Putamen (tissue), 1 donor: Measurements from ENCODE around the gene ADAM15.

ENCODE experiments used
- DNase-seq: peaks from one replicate; pipeline ENCODE4 v3.0.0-alpha.2; 2016; ENCODE audit warnings: low spot score

Gene ADAM15

DNA sequence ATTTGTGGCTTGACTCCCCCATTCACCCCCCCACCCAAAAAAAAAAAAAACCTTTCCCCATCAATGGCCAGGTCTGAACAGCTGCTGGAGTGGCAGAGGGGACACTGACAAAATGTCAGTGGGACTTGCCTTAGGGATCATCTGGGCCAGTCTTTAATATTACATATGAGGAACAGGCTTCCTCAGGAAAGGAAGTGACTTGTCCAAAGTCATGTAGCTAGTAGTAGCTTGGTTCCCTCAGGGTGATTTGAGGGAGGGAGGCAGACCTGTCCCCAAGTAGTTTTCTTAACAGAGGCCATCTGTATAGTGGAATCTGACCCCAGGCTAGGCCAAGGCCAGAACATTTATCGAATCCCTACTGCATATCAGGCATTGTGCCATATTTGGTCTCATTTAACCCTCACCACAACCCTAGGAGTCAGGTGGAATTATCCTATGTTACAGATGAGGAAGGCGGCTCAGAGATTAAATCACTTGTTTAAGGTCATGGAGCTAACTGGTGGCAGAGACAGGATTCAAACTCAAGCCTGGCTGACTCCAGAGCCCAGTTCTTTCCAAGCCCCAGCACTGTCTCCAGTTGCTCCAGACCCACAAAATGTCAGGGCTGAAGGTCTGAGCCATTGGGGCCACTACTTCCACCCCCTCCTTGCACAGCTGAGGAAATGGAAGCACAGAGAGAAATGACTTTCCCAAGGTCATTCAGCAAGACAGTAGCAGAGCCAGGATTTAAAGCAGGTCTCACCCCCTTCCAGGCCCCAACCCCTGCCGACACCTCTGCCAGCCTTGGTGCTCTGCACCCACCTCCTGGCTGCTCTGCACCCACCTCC lies 38.1 kb upstream of the ADAM15 start:
- DNase-seq = no peak

DNA sequence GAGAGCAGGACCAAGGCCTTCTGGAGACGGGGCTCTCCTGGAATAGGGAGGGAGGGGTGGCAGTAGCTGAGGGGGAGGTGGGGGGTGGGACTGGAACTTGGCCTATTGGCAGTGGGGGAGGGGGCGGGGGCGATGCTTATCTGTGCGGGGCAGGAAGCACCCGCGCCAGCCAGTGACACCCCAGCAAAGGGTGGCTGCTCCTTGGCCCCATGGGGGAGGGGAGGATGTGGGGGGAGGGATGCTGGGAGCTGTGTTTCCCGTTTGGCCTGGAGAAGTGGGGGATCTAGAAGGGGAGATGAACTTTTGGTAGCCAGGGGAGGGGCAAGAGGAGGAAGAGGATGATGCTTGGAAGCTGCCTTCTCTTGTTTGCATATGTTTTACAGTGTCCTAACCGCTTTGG lies 37.5 kb upstream of the ADAM15 start:
- DNase-seq = no peak

DNA sequence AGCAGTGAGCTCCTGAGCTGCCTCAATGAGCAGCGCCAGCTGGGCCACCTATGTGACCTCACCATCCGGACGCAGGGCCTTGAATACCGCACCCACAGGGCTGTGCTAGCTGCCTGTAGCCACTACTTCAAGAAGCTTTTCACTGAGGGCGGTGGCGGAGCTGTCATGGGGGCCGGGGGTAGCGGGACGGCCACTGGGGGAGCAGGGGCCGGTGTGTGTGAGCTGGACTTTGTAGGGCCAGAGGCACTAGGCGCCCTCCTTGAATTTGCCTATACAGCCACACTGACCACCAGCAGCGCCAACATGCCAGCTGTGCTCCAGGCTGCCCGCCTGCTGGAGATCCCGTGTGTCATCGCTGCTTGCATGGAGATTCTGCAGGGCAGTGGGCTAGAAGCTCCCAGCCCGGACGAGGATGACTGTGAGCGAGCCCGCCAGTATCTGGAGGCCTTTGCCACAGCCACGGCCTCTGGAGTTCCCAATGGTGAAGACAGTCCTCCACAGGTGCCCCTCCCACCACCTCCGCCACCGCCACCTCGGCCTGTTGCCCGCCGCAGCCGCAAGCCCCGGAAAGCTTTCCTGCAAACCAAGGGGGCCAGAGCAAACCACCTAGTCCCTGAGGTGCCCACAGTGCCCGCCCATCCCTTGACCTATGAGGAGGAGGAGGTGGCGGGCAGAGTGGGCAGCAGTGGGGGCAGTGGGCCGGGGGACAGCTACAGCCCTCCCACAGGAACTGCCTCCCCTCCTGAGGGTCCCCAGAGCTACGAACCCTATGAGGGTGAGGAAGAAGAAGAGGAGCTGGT lies 36.2 kb upstream of the ADAM15 start:
- no peak for DNase-seq

DNA sequence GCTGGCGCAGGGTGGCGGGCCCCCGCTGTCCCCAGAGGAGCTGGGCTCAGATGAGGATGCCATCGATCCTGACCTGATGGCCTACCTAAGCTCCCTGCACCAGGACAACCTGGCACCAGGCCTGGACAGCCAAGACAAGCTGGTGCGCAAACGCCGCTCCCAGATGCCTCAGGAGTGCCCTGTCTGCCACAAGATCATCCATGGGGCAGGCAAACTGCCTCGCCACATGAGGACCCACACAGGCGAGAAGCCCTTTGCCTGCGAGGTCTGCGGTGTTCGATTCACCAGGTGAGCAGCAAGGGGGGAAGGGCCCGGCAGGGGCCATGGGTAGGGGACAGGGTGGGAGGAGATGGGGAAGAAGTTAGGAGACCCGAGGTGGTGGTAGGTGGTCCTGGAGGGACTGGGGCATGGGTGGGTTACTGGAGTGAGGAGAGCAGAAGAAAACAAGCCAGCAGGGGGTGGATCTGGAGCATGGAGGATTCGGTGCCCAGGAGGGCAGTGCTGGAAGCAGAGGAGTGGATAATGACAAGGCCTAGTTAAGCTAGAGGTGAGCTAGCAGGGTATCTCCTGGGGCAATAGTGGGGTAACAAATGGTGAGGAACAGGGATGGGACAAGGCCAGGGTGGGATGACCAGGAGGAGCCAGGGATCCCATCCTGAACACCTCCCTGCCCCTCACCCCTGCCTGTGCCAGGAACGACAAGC lies 35.4 kb upstream of the ADAM15 start:
- DNase-seq = no peak

DNA sequence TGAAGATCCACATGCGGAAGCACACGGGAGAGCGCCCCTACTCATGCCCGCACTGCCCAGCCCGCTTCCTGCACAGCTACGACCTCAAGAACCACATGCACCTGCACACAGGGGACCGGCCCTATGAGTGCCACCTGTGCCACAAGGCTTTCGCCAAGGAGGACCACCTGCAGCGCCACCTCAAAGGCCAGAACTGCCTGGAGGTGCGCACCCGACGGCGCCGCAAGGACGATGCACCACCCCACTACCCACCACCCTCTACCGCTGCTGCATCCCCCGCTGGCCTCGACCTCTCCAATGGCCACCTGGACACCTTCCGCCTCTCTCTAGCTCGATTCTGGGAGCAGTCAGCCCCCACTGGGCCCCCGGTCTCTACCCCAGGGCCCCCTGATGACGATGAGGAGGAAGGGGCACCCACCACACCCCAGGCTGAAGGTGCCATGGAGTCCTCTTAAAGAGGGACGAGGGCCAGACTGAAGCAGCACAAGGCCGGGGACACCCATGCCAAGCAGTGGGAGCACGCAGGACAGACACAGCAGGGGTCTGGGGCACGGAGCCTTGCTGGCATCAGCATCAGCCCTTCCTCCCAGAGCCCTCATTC lies 34.8 kb upstream of the ADAM15 start:
- no peak for DNase-seq

DNA sequence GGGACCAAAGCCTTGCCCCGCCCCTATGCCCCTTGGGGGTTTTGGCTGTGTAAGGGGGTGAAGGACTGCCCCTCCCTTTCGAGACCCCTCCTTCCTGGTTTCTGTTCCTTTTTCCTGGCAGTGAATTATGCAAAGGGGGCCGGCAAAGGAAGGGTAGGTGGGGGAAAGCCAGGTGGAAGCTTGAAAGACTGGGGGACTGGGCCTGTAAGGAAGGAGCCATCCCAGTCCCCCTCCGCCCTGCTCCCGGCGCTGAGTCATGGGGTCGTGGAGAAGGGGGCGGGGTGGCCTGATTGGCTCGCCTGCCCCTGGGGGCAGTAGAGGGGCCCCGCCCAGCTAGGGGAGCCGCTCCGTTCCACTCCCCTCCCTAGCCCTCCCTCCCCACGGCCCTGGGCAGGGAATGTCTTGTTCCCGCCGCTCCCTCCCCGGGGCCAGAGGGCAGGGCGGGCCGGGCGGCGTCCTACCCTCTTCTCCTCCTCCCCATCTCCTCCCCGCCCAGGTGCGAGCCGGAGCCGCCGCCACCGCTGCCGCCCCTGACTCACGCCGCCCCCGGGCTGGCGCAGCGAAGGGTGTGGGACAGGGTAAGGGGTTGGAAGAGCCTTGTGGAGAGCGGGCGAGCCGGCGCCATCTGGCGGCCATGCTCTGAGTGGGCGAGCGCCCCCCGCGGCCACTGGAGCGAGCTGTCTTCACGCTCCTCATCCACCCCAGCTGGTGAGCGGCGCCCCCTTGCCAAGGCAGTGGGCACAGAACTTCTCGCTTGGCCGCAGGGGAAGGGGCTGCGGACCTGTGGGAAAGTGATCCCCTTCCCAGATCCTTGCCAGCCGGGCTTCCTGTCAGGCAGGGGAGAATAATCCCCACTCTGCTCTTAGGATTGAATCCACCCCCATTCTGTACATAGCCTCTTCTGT lies 33.8 kb upstream of the ADAM15 start:
- DNase-seq = peak; percentile 85

DNA sequence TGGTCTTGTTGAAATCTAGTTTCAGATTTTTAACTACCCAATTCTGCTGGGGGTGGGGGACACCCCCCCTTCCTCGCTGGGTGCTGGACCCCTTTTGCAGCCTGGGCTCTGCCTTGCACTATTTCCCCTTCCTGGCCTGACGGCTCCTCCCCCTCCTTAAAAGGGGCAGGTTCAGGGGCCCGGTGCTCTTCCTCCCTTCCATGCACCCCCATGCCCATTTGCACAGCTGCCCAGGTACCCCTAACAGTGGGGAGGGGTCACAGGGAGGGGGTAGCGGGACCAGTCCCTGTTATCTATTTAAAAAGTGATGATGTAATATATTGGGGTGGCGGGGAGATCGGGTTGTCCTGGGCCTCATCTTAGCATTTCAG lies 33.2 kb upstream of the ADAM15 start:
- no peak for DNase-seq

DNA sequence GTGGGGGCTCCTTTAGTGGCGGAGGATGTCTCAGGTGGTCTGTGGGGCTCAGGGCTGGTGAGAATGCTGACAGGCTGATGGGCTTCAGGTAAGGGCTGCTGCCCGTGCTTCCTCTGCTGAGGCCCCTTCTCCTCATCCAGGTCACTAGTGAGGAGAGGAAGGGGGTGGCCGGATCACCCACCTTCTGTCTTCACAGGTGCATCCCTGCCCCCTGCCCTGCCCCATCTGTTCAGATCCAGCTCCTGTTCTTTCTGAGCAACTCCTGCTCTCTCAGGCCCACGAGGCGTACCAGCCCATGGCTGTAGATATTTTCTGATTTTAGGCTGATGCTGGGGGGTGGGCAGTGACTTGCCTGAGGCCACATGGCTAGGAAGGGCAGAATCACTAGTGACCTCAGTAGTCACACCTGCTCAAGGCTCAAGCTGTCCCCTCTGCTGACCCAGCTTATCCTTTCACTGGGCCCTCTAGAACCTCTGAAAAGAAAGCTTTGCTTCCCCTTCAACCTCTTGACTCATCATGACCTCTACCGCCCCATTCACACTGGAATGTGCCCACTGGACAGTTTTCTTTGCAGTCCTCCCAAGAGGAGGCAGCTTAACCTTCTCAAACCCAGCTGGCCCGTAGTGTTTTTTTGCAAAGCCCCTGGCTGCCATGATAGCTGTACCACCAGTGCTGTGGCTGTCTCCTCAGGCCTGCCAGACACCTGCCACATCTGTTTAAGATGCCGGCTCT lies 32.3 kb upstream of the ADAM15 start:
- DNase-seq = no peak

DNA sequence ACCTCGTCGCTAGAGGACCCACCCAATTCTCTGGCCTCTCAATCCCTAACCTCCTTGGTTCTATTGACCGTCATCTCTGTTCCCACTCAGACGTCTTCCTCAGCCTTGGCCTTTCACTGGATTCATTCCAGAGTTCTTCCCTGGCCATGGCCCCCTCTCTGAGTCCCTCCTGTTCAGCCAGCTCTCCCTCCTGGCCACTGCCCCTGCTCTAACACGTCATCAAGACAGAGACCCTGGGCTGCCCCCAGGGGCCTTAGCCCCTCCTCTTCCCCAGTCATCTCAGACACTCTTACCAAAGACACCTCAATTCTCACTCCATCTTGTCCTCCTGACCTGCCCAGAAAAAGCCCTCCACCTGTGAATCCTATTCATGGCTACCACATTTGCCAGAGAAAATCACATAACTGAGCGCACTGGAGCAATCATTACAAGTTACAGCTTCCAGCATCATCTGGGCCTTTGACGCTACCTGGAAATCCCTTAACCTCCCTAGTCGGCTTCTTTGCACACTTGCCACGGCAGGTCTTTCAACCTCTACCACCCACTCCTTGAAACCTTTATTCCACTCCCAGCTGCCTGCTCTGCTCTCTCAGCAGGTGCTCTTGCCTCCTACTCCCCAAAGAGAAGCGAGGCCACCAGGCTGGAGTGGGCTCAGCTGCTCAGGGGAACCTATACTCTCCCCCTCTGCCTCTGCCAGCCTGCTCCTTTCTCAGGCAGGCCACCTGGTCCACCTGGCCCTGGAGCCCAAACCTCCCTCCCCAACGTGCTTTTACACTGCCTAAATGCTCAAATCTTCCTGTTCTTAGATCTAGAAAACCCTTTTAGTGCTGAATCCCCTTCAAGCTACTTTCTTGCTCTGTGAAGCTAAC lies 31.5 kb upstream of the ADAM15 start:
- peak; percentile 50 for DNase-seq

DNA sequence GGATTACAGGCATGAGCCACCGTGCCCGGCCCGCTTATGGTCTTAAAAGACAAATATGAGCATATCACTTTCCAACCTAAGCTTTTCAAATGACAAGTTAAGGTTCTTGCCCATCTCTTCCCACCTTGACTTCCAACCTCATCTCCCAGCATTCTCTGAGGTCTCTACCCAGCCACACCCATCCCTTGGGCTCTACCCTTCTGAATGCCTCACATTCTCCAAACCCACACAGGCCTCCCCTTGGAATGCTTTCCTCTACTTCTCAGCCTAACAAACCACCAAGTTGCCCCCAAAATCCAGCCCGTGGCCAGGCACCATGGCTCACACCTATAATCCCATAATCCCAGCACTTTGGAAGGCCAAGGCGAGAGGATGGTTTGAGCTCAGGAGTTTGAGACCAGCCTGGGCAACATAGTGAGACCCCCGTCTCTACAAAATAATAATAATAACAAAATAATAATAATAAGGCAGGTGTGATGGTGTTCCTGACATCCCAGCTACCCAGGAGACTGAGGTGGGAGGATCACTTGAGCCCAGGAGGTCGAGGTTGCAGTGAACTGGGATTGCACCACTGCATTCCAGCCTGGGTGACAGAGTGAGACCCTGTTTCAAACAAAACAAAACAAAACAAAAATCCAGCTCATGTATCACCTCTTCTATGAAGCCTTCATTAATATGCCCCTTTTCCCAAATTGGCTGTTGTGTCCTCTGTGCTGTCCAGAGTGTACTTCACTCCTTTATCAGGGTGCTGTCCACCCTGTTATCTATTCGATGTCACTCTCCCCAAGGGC lies 28.8 kb upstream of the ADAM15 start:
- no peak for DNase-seq

DNA sequence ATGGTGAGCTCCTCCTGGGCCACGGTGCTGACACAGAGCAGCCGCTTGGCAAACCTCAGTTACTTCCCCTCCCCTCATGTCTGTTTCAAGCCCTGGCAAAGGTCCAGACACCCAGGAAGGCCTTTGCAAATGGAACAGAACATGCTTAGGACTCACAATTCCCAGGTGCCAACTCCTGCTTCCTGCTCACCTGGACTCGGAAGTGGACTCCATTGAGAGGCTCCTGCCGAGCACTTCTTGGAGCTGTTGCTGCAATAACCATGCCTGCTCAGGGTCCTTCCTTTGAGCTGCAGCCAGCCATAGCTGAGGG lies 28.2 kb upstream of the ADAM15 start:
- DNase-seq = no peak

DNA sequence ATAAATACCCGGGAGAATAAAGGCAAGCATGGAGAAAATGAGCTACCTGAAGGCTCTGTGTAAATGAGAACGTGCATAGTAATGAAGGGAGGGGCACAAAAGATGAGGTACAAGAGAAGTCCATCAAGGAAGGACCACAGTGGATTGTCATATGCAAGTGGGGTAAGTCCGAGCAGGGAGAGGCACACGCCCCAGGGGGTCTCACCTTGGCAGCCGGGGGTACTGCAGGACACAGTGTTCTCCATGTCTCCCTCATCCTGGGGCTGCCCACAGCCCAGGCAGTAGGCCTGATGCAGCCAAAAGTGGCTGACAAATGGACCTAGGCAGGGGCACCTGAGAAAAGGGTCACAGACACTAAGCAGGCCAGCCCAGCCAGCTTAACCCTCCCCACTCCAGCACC lies 27.5 kb upstream of the ADAM15 start:
- DNase-seq = no peak

DNA sequence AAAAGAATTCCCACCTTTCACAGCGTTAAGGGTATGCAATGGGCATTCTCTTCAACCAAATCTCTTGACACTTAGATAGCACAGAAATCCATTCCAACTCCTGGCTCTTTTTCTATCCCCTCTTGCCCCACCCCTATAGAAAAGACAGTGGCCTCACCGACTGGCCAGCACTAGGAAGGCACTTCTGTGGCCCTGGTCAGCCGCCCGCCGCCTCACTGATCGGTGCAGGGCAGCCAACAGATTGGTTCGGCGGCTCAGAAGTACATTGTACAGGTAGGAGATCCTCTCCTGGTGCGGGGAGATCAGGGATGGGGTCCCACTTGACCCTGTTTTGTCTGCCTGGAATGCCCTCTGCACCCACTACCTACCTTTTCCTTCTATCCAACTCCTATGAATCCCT lies 26.8 kb upstream of the ADAM15 start:
- no peak for DNase-seq

DNA sequence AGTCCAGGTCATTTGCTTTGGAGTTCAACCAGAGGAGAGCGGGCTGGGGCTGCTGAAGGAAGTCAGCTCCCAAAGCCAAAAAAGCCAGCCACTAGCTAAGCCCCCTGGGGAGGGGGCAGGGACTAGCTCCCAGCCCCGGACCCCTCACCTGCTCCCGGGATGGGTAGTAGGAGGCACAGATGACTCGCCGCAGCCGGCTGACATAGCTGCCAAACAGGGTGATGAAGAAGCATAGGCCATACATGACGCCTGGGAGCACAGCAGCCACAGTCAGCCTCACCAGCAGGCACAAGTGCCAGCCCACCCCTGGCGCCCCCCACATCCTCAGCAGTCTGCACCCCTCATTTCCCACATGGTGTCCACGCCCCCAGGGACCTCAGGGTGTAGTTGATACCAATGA lies 25.0 kb upstream of the ADAM15 start:
- DNase-seq = no peak

DNA sequence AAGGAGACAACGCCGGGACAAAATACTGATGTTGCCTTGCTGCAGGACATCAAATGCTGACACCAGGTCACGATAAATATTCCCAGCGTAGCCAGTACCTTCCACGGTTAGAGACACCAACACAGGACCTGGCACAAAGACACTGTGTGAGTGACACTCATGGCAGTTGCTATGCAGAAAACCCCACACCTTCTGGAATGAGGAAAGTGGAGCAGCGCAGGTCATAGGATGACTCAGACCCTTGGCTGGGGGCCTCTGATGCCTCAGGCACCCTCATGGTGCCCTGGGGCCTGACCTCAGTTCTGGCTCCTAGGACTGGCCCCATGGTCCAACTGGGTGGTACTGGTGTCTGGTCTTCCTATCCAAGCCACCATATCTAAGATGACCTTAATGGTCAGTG lies 24.5 kb upstream of the ADAM15 start:
- DNase-seq = no peak

DNA sequence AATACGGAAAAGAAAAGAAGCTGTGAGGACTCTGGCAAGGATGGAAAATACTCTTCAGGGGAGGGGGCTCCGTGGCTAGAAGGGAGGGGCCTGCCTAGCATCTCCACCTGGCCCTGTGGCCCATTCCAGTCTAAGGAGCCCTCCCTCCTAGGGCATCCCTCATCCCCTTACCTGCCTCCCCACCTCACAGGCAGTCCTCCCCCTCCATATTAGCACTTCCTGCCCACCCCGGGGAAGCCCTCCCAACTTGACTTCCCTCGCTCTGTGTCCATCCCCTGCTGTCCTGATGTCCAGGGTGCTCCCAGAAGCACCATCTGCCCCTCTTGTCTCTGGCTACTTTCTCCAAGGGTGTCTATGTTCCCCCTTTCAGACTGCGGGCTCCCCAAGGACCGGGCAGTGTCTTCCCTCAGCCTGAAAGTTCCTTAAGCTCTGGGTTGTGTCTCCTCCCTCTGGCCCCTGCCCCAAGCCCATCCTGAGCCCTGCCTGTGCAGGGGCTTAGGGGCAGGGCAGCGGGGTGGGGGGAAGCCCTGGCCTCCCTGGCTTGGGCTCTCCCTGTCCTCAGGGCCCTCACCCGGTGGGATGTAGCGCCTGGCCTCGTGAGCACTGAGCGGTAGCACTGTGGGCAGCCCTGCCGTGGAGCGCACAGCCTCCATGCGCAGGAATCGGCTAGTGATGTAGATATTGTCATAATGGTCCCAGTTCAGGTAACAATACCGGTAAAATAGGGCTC lies 21.4 kb upstream of the ADAM15 start:
- no peak for DNase-seq

DNA sequence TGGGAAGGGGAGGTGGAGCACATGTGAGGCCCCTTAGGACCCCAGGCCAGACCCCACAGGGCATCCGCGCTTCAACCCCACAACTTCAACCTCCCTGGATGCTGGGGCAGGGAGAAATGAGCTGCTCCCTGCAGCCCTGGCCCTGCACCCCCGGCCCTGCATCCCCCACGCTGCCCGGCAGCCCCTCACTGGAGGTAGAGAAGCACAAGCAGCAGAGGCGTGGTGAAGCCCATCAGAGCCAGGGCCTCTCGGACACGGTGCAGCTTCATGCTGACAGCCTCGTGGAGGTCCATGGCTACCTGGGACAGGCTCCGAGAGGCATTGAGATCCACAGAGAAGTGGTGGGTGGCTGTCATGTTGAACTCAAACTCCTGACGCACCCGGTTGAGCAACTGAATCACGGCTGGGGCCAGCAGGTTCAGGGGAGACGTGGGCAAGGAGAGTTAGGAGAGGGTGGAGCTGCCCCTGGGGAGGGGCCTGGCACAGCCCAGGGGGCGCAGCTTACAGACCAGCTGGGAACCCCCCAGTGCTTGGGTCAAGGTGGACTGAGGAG lies 20.8 kb upstream of the ADAM15 start:
- no peak for DNase-seq

DNA sequence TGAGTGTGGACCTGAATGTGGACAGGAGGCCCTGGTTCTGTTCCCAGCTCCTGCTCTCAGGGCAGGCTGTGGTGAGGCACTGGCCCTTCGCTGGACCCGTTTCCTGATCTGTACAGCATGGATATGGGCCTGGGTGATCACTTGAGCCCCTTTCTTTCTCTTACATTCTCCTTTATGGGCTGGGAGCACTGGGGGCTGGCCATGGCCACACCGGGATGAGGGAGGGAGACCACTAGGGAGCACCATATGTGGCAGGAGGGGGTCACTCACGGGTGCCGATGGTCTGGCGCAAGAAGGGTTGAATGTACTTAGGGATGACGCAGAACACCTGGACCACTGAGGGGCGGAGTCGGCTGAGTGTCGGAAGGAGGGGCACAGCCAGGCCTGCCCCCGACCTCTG lies 20.2 kb upstream of the ADAM15 start:
- no peak for DNase-seq
